ENCODE data around the gene MTCL1.

MTCL1 gene

GRCh38 chr18:8851659-8852058 lies 146.3 kb downstream of the MTCL1 start:
- no peak overlapping the region for H2AK5ac ChIP-seq (ENCODE audit: low read length)
- no peak overlapping the region for H3K27ac ChIP-seq (ENCODE audit: low read depth, low read length)
- no peak overlapping the region for H4K12ac ChIP-seq (ENCODE audit: low read depth, low read length)
- H3K79me2 ChIP-seq (ENCODE audit: control insufficient read depth, insufficient read depth, low read length, poor library complexity): no peaks in the 10 kb centered on the region
- WGBS (ENCODE audit: extremely low coverage, insufficient coverage, insufficient read length): no CpG with 5 or more reads among the region's 2 CpGs
- H2BK5ac ChIP-seq (ENCODE audit: low read depth, low read length, poor library complexity): no peak overlapping the region
- H3K9me3 ChIP-seq (ENCODE audit: insufficient read depth, low read depth, low read length): no peaks in the 10 kb centered on the region
- no peaks in the 10 kb centered on the region for H3K27me3 ChIP-seq (ENCODE audit: insufficient read depth, low read length)
- no peaks in the 10 kb centered on the region for H3K79me1 ChIP-seq (ENCODE audit: low read length)
- DNase-seq: no peak
- no peak overlapping the region for H3K4me3 ChIP-seq (ENCODE audit: low read depth, low read length)
- no peak overlapping the region for H2BK120ac ChIP-seq (ENCODE audit: insufficient read depth, low read length, poor library complexity)
- H3K18ac ChIP-seq (ENCODE audit: low read length): no peak overlapping the region
- H4K91ac ChIP-seq (ENCODE audit: low read depth, low read length): no peak overlapping the region
- no peak overlapping the region for H3K23ac ChIP-seq (ENCODE audit: low read length)
- H3K9ac ChIP-seq (ENCODE audit: low read length): no peak overlapping the region
- no peak overlapping the region for H2AFZ ChIP-seq (ENCODE audit: insufficient read depth, low read length, poor library complexity)
- H2BK12ac ChIP-seq (ENCODE audit: low read length): no peak overlapping the region
- no peaks in the 10 kb centered on the region for H3K4me1 ChIP-seq (ENCODE audit: control insufficient read depth in 1 of 2, insufficient read depth in 2 of 2, low read length in 2 of 2)
- H3K4ac ChIP-seq (ENCODE audit: low read depth, low read length): no peak overlapping the region
- H4K8ac ChIP-seq (ENCODE audit: low read depth, low read length): no peak overlapping the region
- H3K4me2 ChIP-seq (ENCODE audit: low read length): no peak overlapping the region
- H3K36me3 ChIP-seq (ENCODE audit: control insufficient read depth in 1 of 2, insufficient read depth in 2 of 2, low read length in 2 of 2): no peaks in the 10 kb centered on the region
- no peak overlapping the region for H3K14ac ChIP-seq (ENCODE audit: low read length)

GRCh38 chr18:8854550-8854949 lies 149.2 kb downstream of the MTCL1 start:
- Histone ChIP-seq H3K14ac (ENCODE audit: low read length) (no peak overlapping the region), H3K9me3 (ENCODE audit: insufficient read depth, low read depth, low read length) (no peaks in the 10 kb centered on the region), H2AFZ (ENCODE audit: insufficient read depth, low read length, poor library complexity) (no peak overlapping the region), H3K79me2 (ENCODE audit: control insufficient read depth, insufficient read depth, low read length, poor library complexity) (no peaks in the 10 kb centered on the region), H3K27ac (ENCODE audit: low read depth, low read length) (no peak overlapping the region), H2AK5ac (ENCODE audit: low read length) (no peak overlapping the region), H4K8ac (ENCODE audit: low read depth, low read length) (no peak overlapping the region), H3K4me1 (ENCODE audit: control insufficient read depth in 1 of 2, insufficient read depth in 2 of 2, low read length in 2 of 2) (no peaks in the 10 kb centered on the region), H3K79me1 (ENCODE audit: low read length) (no peaks in the 10 kb centered on the region), H4K12ac (ENCODE audit: low read depth, low read length) (no peak overlapping the region), H3K23ac (ENCODE audit: low read length) (no peak overlapping the region), H2BK5ac (ENCODE audit: low read depth, low read length, poor library complexity) (no peak overlapping the region), H2BK120ac (ENCODE audit: insufficient read depth, low read length, poor library complexity) (no peak overlapping the region), H2BK12ac (ENCODE audit: low read length) (no peak overlapping the region), H3K27me3 (ENCODE audit: insufficient read depth, low read length) (no peaks in the 10 kb centered on the region), H3K18ac (ENCODE audit: low read length) (no peak overlapping the region), H3K36me3 (ENCODE audit: control insufficient read depth in 1 of 2, insufficient read depth in 2 of 2, low read length in 2 of 2) (no peaks in the 10 kb centered on the region), H4K91ac (ENCODE audit: low read depth, low read length) (no peak overlapping the region), H3K9ac (ENCODE audit: low read length) (no peak overlapping the region), H3K4me3 (ENCODE audit: low read depth, low read length) (no peak overlapping the region), H3K4me2 (ENCODE audit: low read length) (no peak overlapping the region), H3K4ac (ENCODE audit: low read depth, low read length) (no peak overlapping the region)
- no CpG with 5 or more reads among the region's 4 CpGs for WGBS (ENCODE audit: extremely low coverage, insufficient coverage, insufficient read length)
- no peak for DNase-seq

GRCh38 chr18:8854962-8855361 lies 149.6 kb downstream of the MTCL1 start:
- Histone ChIP-seq H3K4ac (ENCODE audit: low read depth, low read length) (no peak overlapping the region), H3K27ac (ENCODE audit: low read depth, low read length) (no peak overlapping the region), H3K79me2 (ENCODE audit: control insufficient read depth, insufficient read depth, low read length, poor library complexity) (no peaks in the 10 kb centered on the region), H4K91ac (ENCODE audit: low read depth, low read length) (no peak overlapping the region), H3K36me3 (ENCODE audit: control insufficient read depth in 1 of 2, insufficient read depth in 2 of 2, low read length in 2 of 2) (no peaks in the 10 kb centered on the region), H2AK5ac (ENCODE audit: low read length) (no peak overlapping the region), H3K4me2 (ENCODE audit: low read length) (no peak overlapping the region), H3K9me3 (ENCODE audit: insufficient read depth, low read depth, low read length) (no peaks in the 10 kb centered on the region), H2BK12ac (ENCODE audit: low read length) (no peak overlapping the region), H3K4me3 (ENCODE audit: low read depth, low read length) (no peak overlapping the region), H3K18ac (ENCODE audit: low read length) (no peak overlapping the region), H3K79me1 (ENCODE audit: low read length) (no peaks in the 10 kb centered on the region), H4K8ac (ENCODE audit: low read depth, low read length) (no peak overlapping the region), H3K4me1 (ENCODE audit: control insufficient read depth in 1 of 2, insufficient read depth in 2 of 2, low read length in 2 of 2) (no peaks in the 10 kb centered on the region), H2AFZ (ENCODE audit: insufficient read depth, low read length, poor library complexity) (no peak overlapping the region), H4K12ac (ENCODE audit: low read depth, low read length) (no peak overlapping the region), H2BK120ac (ENCODE audit: insufficient read depth, low read length, poor library complexity) (no peak overlapping the region), H3K27me3 (ENCODE audit: insufficient read depth, low read length) (no peaks in the 10 kb centered on the region), H3K14ac (ENCODE audit: low read length) (no peak overlapping the region), H3K23ac (ENCODE audit: low read length) (no peak overlapping the region), H2BK5ac (ENCODE audit: low read depth, low read length, poor library complexity) (no peak overlapping the region), H3K9ac (ENCODE audit: low read length) (no peak overlapping the region)
- no CpG with 5 or more reads among the region's 2 CpGs for WGBS (ENCODE audit: extremely low coverage, insufficient coverage, insufficient read length)
- no peak for DNase-seq

- Histone ChIP-seq H3K18ac (ENCODE audit: low read length) (no peak overlapping the region), H3K79me2 (ENCODE audit: control insufficient read depth, insufficient read depth, low read length, poor library complexity) (no peaks in the 10 kb centered on the region), H3K9me3 (ENCODE audit: insufficient read depth, low read depth, low read length) (no peaks in the 10 kb centered on the region), H3K27me3 (ENCODE audit: insufficient read depth, low read length) (no peaks in the 10 kb centered on the region), H4K12ac (ENCODE audit: low read depth, low read length) (no peak overlapping the region), H2BK12ac (ENCODE audit: low read length) (no peak overlapping the region), H3K14ac (ENCODE audit: low read length) (no peak overlapping the region), H3K4me1 (ENCODE audit: control insufficient read depth in 1 of 2, insufficient read depth in 2 of 2, low read length in 2 of 2) (no peaks in the 10 kb centered on the region), H2BK5ac (ENCODE audit: low read depth, low read length, poor library complexity) (no peak overlapping the region), H3K36me3 (ENCODE audit: control insufficient read depth in 1 of 2, insufficient read depth in 2 of 2, low read length in 2 of 2) (no peaks in the 10 kb centered on the region), H3K4ac (ENCODE audit: low read depth, low read length) (no peak overlapping the region), H2AK5ac (ENCODE audit: low read length) (no peak overlapping the region), H3K4me2 (ENCODE audit: low read length) (no peak overlapping the region), H2BK120ac (ENCODE audit: insufficient read depth, low read length, poor library complexity) (no peak overlapping the region), H4K91ac (ENCODE audit: low read depth, low read length) (no peak overlapping the region), H4K8ac (ENCODE audit: low read depth, low read length) (no peak overlapping the region), H3K9ac (ENCODE audit: low read length) (no peak overlapping the region), H3K79me1 (ENCODE audit: low read length) (no peaks in the 10 kb centered on the region), H3K27ac (ENCODE audit: low read depth, low read length) (no peak overlapping the region), H3K4me3 (ENCODE audit: low read depth, low read length) (no peak overlapping the region), H3K23ac (ENCODE audit: low read length) (no peak overlapping the region), H2AFZ (ENCODE audit: insufficient read depth, low read length, poor library complexity) (no peak overlapping the region)
- no CpG with 5 or more reads among the region's 8 CpGs for WGBS (ENCODE audit: extremely low coverage, insufficient coverage, insufficient read length)
- DNase-seq: no peak
Observed at GRCh38 chr18:8856212-8856611, 150.9 kb downstream of the MTCL1 start.

Data from trophoblast cell (in vitro differentiated cells and primary cell).